Gastroesophageal sphincter (tissue), 3 donors: Measurements from ENCODE around the gene LMOD3.

Experiments
- EP300 ChIP-seq: sonication (generic); formaldehyde crosslinking; IDR thresholded peaks from one replicate; pipeline ENCODE4 v1.6.1; 2017; ENCODE audit warnings: antibody characterized with exemption, mild to moderate bottlenecking
- TF ChIP-seq, protein P1 (sequence below), 4 experiments: fragments of 200-600 bp in 2 of 4; fragments of 450-650 bp in 2 of 4; sonication (generic) in 1 of 4; IDR thresholded peaks; one replicate each; pipeline ENCODE4 v1.5.1; 2017 to 2019; ENCODE audit warnings: antibody characterized with exemption in 4 of 4, mild to moderate bottlenecking in 2 of 4, moderate library complexity in 2 of 4

GRCh38 chr3:69097407-69098086 is 24.8 kb downstream of the LMOD3 start:
- TF ChIP-seq, protein P1, sequence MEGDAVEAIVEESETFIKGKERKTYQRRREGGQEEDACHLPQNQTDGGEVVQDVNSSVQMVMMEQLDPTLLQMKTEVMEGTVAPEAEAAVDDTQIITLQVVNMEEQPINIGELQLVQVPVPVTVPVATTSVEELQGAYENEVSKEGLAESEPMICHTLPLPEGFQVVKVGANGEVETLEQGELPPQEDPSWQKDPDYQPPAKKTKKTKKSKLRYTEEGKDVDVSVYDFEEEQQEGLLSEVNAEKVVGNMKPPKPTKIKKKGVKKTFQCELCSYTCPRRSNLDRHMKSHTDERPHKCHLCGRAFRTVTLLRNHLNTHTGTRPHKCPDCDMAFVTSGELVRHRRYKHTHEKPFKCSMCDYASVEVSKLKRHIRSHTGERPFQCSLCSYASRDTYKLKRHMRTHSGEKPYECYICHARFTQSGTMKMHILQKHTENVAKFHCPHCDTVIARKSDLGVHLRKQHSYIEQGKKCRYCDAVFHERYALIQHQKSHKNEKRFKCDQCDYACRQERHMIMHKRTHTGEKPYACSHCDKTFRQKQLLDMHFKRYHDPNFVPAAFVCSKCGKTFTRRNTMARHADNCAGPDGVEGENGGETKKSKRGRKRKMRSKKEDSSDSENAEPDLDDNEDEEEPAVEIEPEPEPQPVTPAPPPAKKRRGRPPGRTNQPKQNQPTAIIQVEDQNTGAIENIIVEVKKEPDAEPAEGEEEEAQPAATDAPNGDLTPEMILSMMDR (IDR thresholded peaks at IDR 0.05), result no peak
- TF ChIP-seq EP300, result no peak
